BJ (cell line): ENCODE results near the gene KIF20B. TPM values are rescaled to one million over a fixed set of nuclear protein-coding genes. Genes with fewer than 3 reads are reported as not detected.

Experiments
- CTCF ChIA-PET: fragments of 350-600 bp; formaldehyde crosslinking; extraction: SDS; loops from one replicate; lab custom pipeline; 2021; ENCODE audit warnings: antibody characterized with exemption, inconsistent platforms; lab: Yijun Ruan, JAX
- POLR2A ChIA-PET: fragments of 300-600 bp; sonication (Branson Sonifier 250); formaldehyde crosslinking; extraction: SDS; loops from one replicate; lab custom pipeline; 2021; ENCODE audit warnings: antibody characterized with exemption; lab: Charles Lee
- DNase-seq: peaks from one replicate; pipeline ENCODE4 v3.0.0-alpha.2; 2011; ENCODE audit warnings: low read depth
- H3K27me3 ChIP-seq: 2 replicates; pipeline ENCODE4 v1.6.0; 2011; ENCODE audit warnings: low read length; ENCODE audit not compliant: control insufficient read depth, insufficient read depth
- H3K36me3 ChIP-seq: 2 replicates; pipeline ENCODE4 v1.5.1; 2011; ENCODE audit warnings: low read length; ENCODE audit not compliant: control insufficient read depth, insufficient read depth
- H3K4me3 ChIP-seq: 2 replicates; pipeline ENCODE4 v1.5.1; 2011; ENCODE audit warnings: low read depth, mild to moderate bottlenecking, control low read depth, low read length
- CTCF ChIP-seq: IDR thresholded peaks from 2 replicates; pipeline ENCODE4 v1.5.1; 2011; ENCODE audit warnings: low read depth, mild to moderate bottlenecking, control low read depth, inconsistent platforms, low read length, moderate library complexity; ENCODE audit not compliant: insufficient read depth
- polyA plus RNA-seq: library from polyadenylated mRNA; depleted of rRNA; stranded (reverse); fragments of >200 nt; gene quantifications from 2 replicates; pipeline ENCODE4 v1.2.3, GENCODE V29; 2011

Gene KIF20B
- polyA plus RNA-seq, 1 experiment: 1.4 TPM

- H3K4me3 ChIP-seq: no peak overlapping the region
- POLR2A ChIA-PET: no interaction called here
- no peaks in the 10 kb centered on the region for H3K36me3 ChIP-seq
- TF ChIP-seq CTCF: peak; percentile 76
- DNase-seq: peak; percentile 15
- no peaks in the 10 kb centered on the region for H3K27me3 ChIP-seq
- CTCF ChIA-PET: interaction anchor here (0.6 to 3.4 kb wide), 13 partner anchors 9 to 1136 kb away, joined by 3 to 26 read pairs (median 4); partner anchors contain the start of gene HTR7
Measured at GRCh38 chr10:89793649-89794254, 92.4 kb downstream of the KIF20B start.

GRCh38 chr10:89795840-89796239 is 94.5 kb downstream of the KIF20B start:
- ChIA-PET POLR2A (interaction anchor here (0.5 kb wide), 1 partner anchor 194 kb away, joined by 3 read pairs; no protein-coding TSS in a partner anchor), CTCF (interaction anchor here (1.4 to 3.4 kb wide), 2 partner anchors 992 to 1067 kb away, joined by 4 to 26 read pairs; no protein-coding TSS in a partner anchor)
- no peak for DNase-seq
- Histone ChIP-seq H3K4me3 (no peak overlapping the region), H3K36me3 (no peaks in the 10 kb centered on the region), H3K27me3 (no peaks in the 10 kb centered on the region)
- TF ChIP-seq CTCF: no peak

GRCh38 chr10:89798092-89798491 is 96.7 kb downstream of the KIF20B start:
- no peak for DNase-seq
- no peaks in the 10 kb centered on the region for H3K27me3 ChIP-seq
- H3K36me3 ChIP-seq: no peaks in the 10 kb centered on the region
- no peak for TF ChIP-seq CTCF
- CTCF ChIA-PET: no interaction called here
- POLR2A ChIA-PET: no interaction called here
- H3K4me3 ChIP-seq: no peak overlapping the region

GRCh38 chr10:89799573-89799972 is 98.2 kb downstream of the KIF20B start:
- no peak for DNase-seq

More at GRCh38 chr10:89799573-89799972, 98.2 kb downstream of the KIF20B start:
- Histone ChIP-seq H3K27me3 (no peaks in the 10 kb centered on the region), H3K4me3 (no peak overlapping the region), H3K36me3 (no peaks in the 10 kb centered on the region)
- ChIA-PET CTCF (no interaction called here), POLR2A (no interaction called here)
- TF ChIP-seq CTCF: no peak
